Lower lobe of right lung (tissue), 2 donors: ENCODE data around the gene RNASE7. TPM values are rescaled to one million over a fixed set of nuclear protein-coding genes. Genes with fewer than 3 reads are reported as not detected.

Experiments
- ATAC-seq, 2 donors: fragments of 200-7000 bp; cut with Tn5 transposase; one replicate each; pipeline ENCODE4 v1.9.1; 2020 to 2022; ENCODE audit warnings: mild to moderate bottlenecking in 2 of 2, moderate library complexity in 2 of 2
- DNase-seq: peaks from one replicate; pipeline ENCODE4 v3.0.0-alpha.2; 2020
- H3K27ac ChIP-seq: fragments of 200-600 bp; one replicate; pipeline ENCODE4 v1.8.0; 2022
- H3K27me3 ChIP-seq: fragments of 200-600 bp; one replicate; pipeline ENCODE4 v1.8.0; 2022; ENCODE audit warnings: low read depth
- H3K36me3 ChIP-seq: fragments of 200-600 bp; one replicate; pipeline ENCODE4 v1.8.0; 2022; ENCODE audit warnings: mild to moderate bottlenecking
- H3K4me1 ChIP-seq: fragments of 200-600 bp; one replicate; pipeline ENCODE4 v1.8.0; 2022
- H3K4me3 ChIP-seq: fragments of 200-600 bp; one replicate; pipeline ENCODE4 v1.8.0; 2022; ENCODE audit warnings: mild to moderate bottlenecking
- H3K9me3 ChIP-seq: fragments of 200-600 bp; one replicate; pipeline ENCODE4 v1.8.0; 2022
- CTCF ChIP-seq: fragments of 200-600 bp; IDR thresholded peaks from one replicate; pipeline ENCODE4 v1.8.0; 2022; ENCODE audit warnings: antibody characterized with exemption, mild to moderate bottlenecking
- intact Hi-C: fragments of 100-400 bp; cut with DNase I; formaldehyde crosslinking; loops from one replicate; pipeline ENCODE4 v1.11.0; 2022
- microRNA-seq: library from miRNA; unstranded; fragments of <30 nt; microRNA quantifications from one replicate; pipeline ENCODE4 v1.2.0, GENCODE V29; 2020; ENCODE audit warnings: borderline number of aligned reads
- total RNA-seq: library from RNA; stranded (reverse); fragmentation: NEBNext Ultra II Directional; extraction: Animal tissue kit (Norgen Biotek cat#: 25700); gene quantifications from one replicate; pipeline ENCODE4 v1.2.1, GENCODE V29; 2021
- donor health status: DM: no; HTN: yes; CAD: no; lungs with severe emphysema.

RNASE7 gene
- total RNA-seq, 1 donor from 2014 or later, result not detected

GRCh38 chr14:21091821-21092272, 49.7 kb downstream of the RNASE7 start:
- intact Hi-C loops, result no loop called here
- Histone ChIP-seq H3K9me3 (no peaks in the 10 kb centered on the region), H3K4me3 (no peak overlapping the region), H3K27ac (no peak overlapping the region), H3K36me3 (peaks cover 68% of the 10 kb centered on the region), H3K4me1 (peaks cover 17% of the 10 kb centered on the region), H3K27me3 (no peaks in the 10 kb centered on the region)
- DNase-seq, result no peak
- peak; percentile 1 to 2 for ATAC-seq
- no peak for TF ChIP-seq CTCF

GRCh38 chr14:21092273-21093011, 50.3 kb downstream of the RNASE7 start:
- ATAC-seq, result peak; percentile 92 to 96
- H3K36me3 ChIP-seq, result peaks cover 62% of the 10 kb centered on the region
- no peaks in the 10 kb centered on the region for H3K27me3 ChIP-seq
- peak; percentile 100 for TF ChIP-seq CTCF
- peak; percentile 92 for DNase-seq
- H3K9me3 ChIP-seq, result no peaks in the 10 kb centered on the region
- intact Hi-C loops, result no loop called here
- peaks cover 17% of the 10 kb centered on the region for H3K4me1 ChIP-seq
- H3K4me3 ChIP-seq, result no peak overlapping the region
- H3K27ac ChIP-seq, result no peak overlapping the region

GRCh38 chr14:21093018-21093417, 50.9 kb downstream of the RNASE7 start:
- H3K4me3 ChIP-seq, result no peak overlapping the region
- no peak for TF ChIP-seq CTCF
- peaks cover 56% of the 10 kb centered on the region for H3K36me3 ChIP-seq
- no peaks in the 10 kb centered on the region for H3K27me3 ChIP-seq
- no peak overlapping the region for H3K27ac ChIP-seq
- DNase-seq (no peak), ATAC-seq (no peak)
- no peaks in the 10 kb centered on the region for H3K9me3 ChIP-seq
- intact Hi-C loops, result no loop called here
- peaks cover 17% of the 10 kb centered on the region for H3K4me1 ChIP-seq

Small RNA genes within 50 kb of the gene (microRNA-seq; reads per million reads assigned to microRNA genes)
- not detected for gene MIR6717

Other genes starting within 250 kb of the RNASE7 start
- 694 TPM for gene RNASE1, start 239.5 kb upstream of the RNASE7 start, total RNA-seq
- not detected for gene RNASE3, start 151.0 kb upstream of the RNASE7 start, total RNA-seq
- gene RNASE2, start 86.9 kb upstream of the RNASE7 start, total RNA-seq, result 6.0 TPM
- 62.2 TPM for gene METTL17, start 52.4 kb upstream of the RNASE7 start, total RNA-seq
- not detected for gene SLC39A2, start 43.1 kb upstream of the RNASE7 start, total RNA-seq
- gene NDRG2, start 17.3 kb upstream of the RNASE7 start, total RNA-seq, result 92.7 TPM
- gene TPPP2, start 12.1 kb upstream of the RNASE7 start, total RNA-seq, result not detected
- not detected for gene RNASE13, start 7.6 kb upstream of the RNASE7 start, total RNA-seq
- not detected for gene RNASE8, start 15.5 kb downstream of the RNASE7 start, total RNA-seq
- 28.5 TPM for gene ARHGEF40, start 27.9 kb downstream of the RNASE7 start, total RNA-seq
- gene ZNF219, start 56.3 kb downstream of the RNASE7 start, total RNA-seq, result 46.1 TPM
- gene TMEM253, start 58.7 kb downstream of the RNASE7 start, total RNA-seq, result 0.50 TPM
- gene OR5AU1, start 113.7 kb downstream of the RNASE7 start, total RNA-seq, result not detected
- gene HNRNPC, start 227.1 kb downstream of the RNASE7 start, total RNA-seq, result 388 TPM
- gene RPGRIP1, start 237.7 kb downstream of the RNASE7 start, total RNA-seq, result 1.1 TPM